ENCODE results near the gene PKN1.

PKN1 gene

DNA sequence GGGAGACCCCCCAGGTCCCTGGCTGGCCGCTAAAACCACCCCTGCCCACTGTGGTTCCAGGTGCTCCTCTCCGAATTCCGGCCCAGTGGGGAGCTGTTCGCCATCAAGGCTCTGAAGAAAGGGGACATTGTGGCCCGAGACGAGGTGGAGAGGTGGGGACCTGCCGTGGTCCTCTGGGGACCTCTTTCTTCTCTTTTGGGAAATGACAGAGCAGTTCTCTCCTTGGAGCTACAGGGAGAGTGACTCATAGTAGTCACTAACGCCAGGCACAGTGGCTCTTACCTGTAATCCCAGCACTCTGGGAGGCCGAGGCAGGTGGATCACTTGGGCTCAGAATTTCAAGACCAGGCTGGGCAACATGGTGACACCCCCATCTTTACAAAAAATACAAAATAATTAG, 34.7 kb downstream of the PKN1 start (continued):
- TF ChIP-seq GLIS3 (CRISPR knock-in tag; IDR thresholded peaks at IDR 0.05), result no peak

DNA sequence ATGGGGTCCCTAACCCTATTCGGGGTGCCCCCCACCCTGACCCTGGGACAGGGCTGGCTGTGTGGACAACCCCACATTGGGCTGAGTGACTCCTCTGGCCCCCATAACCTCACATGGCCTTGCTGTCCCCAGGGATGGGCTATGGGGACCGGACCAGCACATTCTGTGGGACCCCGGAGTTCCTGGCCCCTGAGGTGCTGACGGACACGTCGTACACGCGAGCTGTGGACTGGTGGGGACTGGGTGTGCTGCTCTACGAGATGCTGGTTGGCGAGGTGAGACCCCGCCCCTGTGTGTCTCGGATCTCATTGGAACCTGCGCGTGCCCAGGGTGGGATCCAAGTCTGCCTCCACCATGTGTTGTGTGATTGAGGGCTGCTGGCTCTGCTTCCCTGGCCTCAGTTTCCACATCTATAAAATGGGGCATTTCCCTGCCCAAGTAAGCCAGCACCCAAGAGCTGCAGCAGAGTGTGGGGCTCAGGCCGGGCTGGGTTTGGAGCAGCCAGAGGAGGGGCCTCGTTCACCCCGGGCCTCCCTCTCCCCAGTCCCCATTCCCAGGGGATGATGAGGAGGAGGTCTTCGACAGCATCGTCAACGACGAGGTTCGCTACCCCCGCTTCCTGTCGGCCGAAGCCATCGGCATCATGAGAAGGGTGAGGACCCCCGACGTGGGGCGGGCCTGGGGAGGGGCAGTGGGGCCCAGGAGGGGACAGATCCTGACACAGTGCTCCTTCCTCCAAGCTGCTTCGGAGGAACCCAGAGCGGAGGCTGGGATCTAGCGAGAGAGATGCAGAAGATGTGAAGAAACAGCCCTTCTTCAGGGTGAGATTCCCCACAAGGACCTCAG, 37.1 kb downstream of the PKN1 start:
- no peak for TF ChIP-seq OSR1 (CRISPR knock-in tag; IDR thresholded peaks at IDR 0.05)
- no peak for TF ChIP-seq GLIS3 (CRISPR knock-in tag; IDR thresholded peaks at IDR 0.05)
- TF ChIP-seq ARNTL (CRISPR knock-in tag; IDR thresholded peaks at IDR 0.05; ENCODE audit: borderline replicate concordance, low read depth), result no peak
- no peak for TF ChIP-seq TCF4 (CRISPR knock-in tag; IDR thresholded peaks at IDR 0.05; ENCODE audit: borderline replicate concordance)
- no peak for TF ChIP-seq ZC3H10 (CRISPR knock-in tag; IDR thresholded peaks at IDR 0.05)
- TF ChIP-seq ZNF70 (CRISPR knock-in tag; IDR thresholded peaks at IDR 0.05), result no peak
- no peak for TF ChIP-seq ZNF565 (CRISPR knock-in tag; conservative IDR thresholded peaks at IDR 0.05; ENCODE audit: low read depth)
- no peak for ATAC-seq

DNA sequence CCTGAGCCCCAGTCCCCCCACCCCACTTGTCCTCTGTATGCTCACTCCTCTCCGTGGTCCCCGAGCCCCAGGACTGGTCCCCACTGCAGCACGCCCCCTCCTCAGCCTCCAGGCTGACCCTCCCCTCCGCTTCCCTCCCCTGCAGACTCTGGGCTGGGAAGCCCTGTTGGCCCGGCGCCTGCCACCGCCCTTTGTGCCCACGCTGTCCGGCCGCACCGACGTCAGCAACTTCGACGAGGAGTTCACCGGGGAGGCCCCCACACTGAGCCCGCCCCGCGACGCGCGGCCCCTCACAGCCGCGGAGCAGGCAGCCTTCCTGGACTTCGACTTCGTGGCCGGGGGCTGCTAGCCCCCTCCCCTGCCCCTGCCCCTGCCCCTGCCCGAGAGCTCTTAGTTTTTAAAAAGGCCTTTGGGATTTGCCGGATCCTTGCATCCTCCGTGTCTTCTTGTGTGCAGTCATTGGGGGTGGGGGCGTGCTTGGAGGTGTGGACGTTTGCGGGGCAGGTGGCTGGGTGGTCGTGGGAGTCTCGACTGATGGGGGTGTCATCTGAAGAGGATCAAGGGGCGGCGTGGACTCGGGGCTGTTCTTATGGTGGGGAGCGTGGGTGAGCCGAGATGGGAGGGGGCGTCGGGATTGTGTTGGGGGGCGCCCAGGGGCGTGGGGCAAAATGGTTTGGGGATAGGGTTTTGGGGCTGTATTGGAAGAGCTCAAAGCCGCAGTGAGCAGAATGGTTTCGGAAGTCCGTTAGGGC, 38.5 kb downstream of the PKN1 start:
- ATAC-seq, result no peak
- TF ChIP-seq PPARA (CRISPR knock-in tag; IDR thresholded peaks at IDR 0.05; ENCODE audit: borderline replicate concordance) (no peak), OSR1 (CRISPR knock-in tag; IDR thresholded peaks at IDR 0.05) (no peak), ARNTL (CRISPR knock-in tag; IDR thresholded peaks at IDR 0.05; ENCODE audit: borderline replicate concordance, low read depth) (no peak), TOX (CRISPR knock-in tag; IDR thresholded peaks at IDR 0.05; ENCODE audit: borderline replicate concordance) (no peak), ZFP3 (CRISPR knock-in tag; IDR thresholded peaks at IDR 0.05) (no peak), BACH2 (CRISPR knock-in tag; IDR thresholded peaks at IDR 0.05; ENCODE audit: borderline replicate concordance) (no peak), ZNF70 (CRISPR knock-in tag; IDR thresholded peaks at IDR 0.05) (no peak), SNAI2 (CRISPR knock-in tag; IDR thresholded peaks at IDR 0.05) (no peak), CSDC2 (CRISPR knock-in tag; IDR thresholded peaks at IDR 0.05) (no peak), ZFP30 (CRISPR knock-in tag; IDR thresholded peaks at IDR 0.05) (no peak), GLIS3 (CRISPR knock-in tag; IDR thresholded peaks at IDR 0.05) (no peak), ZC3H10 (CRISPR knock-in tag; IDR thresholded peaks at IDR 0.05) (no peak), ESRRG (CRISPR knock-in tag; IDR thresholded peaks at IDR 0.05) (no peak)
- TF ChIP-seq, protein P1, sequence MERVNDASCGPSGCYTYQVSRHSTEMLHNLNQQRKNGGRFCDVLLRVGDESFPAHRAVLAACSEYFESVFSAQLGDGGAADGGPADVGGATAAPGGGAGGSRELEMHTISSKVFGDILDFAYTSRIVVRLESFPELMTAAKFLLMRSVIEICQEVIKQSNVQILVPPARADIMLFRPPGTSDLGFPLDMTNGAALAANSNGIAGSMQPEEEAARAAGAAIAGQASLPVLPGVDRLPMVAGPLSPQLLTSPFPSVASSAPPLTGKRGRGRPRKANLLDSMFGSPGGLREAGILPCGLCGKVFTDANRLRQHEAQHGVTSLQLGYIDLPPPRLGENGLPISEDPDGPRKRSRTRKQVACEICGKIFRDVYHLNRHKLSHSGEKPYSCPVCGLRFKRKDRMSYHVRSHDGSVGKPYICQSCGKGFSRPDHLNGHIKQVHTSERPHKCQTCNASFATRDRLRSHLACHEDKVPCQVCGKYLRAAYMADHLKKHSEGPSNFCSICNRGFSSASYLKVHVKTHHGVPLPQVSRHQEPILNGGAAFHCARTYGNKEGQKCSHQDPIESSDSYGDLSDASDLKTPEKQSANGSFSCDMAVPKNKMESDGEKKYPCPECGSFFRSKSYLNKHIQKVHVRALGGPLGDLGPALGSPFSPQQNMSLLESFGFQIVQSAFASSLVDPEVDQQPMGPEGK (CRISPR knock-in tag; IDR thresholded peaks at IDR 0.05; ENCODE audit: borderline replicate concordance), result no peak
- TF ChIP-seq, protein P2, sequence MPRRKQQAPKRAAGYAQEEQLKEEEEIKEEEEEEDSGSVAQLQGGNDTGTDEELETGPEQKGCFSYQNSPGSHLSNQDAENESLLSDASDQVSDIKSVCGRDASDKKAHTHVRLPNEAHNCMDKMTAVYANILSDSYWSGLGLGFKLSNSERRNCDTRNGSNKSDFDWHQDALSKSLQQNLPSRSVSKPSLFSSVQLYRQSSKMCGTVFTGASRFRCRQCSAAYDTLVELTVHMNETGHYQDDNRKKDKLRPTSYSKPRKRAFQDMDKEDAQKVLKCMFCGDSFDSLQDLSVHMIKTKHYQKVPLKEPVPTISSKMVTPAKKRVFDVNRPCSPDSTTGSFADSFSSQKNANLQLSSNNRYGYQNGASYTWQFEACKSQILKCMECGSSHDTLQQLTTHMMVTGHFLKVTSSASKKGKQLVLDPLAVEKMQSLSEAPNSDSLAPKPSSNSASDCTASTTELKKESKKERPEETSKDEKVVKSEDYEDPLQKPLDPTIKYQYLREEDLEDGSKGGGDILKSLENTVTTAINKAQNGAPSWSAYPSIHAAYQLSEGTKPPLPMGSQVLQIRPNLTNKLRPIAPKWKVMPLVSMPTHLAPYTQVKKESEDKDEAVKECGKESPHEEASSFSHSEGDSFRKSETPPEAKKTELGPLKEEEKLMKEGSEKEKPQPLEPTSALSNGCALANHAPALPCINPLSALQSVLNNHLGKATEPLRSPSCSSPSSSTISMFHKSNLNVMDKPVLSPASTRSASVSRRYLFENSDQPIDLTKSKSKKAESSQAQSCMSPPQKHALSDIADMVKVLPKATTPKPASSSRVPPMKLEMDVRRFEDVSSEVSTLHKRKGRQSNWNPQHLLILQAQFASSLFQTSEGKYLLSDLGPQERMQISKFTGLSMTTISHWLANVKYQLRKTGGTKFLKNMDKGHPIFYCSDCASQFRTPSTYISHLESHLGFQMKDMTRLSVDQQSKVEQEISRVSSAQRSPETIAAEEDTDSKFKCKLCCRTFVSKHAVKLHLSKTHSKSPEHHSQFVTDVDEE (CRISPR knock-in tag; IDR thresholded peaks at IDR 0.05), result no peak
- TF ChIP-seq, protein P3, sequence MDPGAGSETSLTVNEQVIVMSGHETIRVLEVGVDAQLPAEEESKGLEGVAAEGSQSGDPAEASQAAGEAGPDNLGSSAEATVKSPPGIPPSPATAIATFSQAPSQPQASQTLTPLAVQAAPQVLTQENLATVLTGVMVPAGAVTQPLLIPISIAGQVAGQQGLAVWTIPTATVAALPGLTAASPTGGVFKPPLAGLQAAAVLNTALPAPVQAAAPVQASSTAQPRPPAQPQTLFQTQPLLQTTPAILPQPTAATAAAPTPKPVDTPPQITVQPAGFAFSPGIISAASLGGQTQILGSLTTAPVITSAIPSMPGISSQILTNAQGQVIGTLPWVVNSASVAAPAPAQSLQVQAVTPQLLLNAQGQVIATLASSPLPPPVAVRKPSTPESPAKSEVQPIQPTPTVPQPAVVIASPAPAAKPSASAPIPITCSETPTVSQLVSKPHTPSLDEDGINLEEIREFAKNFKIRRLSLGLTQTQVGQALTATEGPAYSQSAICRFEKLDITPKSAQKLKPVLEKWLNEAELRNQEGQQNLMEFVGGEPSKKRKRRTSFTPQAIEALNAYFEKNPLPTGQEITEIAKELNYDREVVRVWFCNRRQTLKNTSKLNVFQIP (CRISPR knock-in tag; IDR thresholded peaks at IDR 0.05; ENCODE audit: borderline replicate concordance, low read depth), result no peak
- TF ChIP-seq, protein P4, sequence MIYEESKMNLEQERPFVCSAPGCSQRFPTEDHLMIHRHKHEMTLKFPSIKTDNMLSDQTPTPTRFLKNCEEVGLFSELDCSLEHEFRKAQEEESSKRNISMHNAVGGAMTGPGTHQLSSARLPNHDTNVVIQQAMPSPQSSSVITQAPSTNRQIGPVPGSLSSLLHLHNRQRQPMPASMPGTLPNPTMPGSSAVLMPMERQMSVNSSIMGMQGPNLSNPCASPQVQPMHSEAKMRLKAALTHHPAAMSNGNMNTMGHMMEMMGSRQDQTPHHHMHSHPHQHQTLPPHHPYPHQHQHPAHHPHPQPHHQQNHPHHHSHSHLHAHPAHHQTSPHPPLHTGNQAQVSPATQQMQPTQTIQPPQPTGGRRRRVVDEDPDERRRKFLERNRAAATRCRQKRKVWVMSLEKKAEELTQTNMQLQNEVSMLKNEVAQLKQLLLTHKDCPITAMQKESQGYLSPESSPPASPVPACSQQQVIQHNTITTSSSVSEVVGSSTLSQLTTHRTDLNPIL (CRISPR knock-in tag; IDR thresholded peaks at IDR 0.05; ENCODE audit: low read depth), result no peak
